Smooth muscle cell (in vitro differentiated cells): ENCODE measurements around the gene ADGRD1. TPM values are rescaled to one million over a fixed set of nuclear protein-coding genes. Genes with fewer than 3 reads are reported as not detected.

Experiments
- DNase-seq: peaks from one replicate; lab custom pipeline; 2025; ENCODE audit not compliant: unreplicated experiment; lab: John Stamatoyannopoulos, UW
- H2AFZ ChIP-seq: fragments of 200-600 bp; sonication (generic); 2 replicates; pipeline ENCODE4 v1.6.0; 2016; ENCODE audit warnings: antibody characterized with exemption, low read depth, mild to moderate bottlenecking
- H3F3A ChIP-seq: fragments of 200-600 bp; sonication (generic); 2 replicates; pipeline ENCODE4 v1.6.0; 2017; ENCODE audit warnings: antibody characterized with exemption, low read depth
- H3K27ac ChIP-seq: fragments of 200-600 bp; sonication (generic); 2 replicates; pipeline ENCODE4 v1.5.1; 2016; ENCODE audit warnings: low read depth, mild to moderate bottlenecking
- H3K27me3 ChIP-seq: fragments of 200-600 bp; sonication (generic); 2 replicates; pipeline ENCODE4 v1.6.1; 2016; ENCODE audit warnings: low read depth, mild to moderate bottlenecking
- H3K36me3 ChIP-seq: fragments of 200-600 bp; sonication (generic); 2 replicates; pipeline ENCODE4 v1.5.1; 2016; ENCODE audit warnings: low read depth
- H3K4me1 ChIP-seq: fragments of 200-600 bp; sonication (generic); 2 replicates; pipeline ENCODE4 v1.5.1; 2016; ENCODE audit warnings: low read depth
- H3K4me2 ChIP-seq: fragments of 200-600 bp; sonication (generic); 2 replicates; pipeline ENCODE4 v1.6.0; 2016; ENCODE audit warnings: mild to moderate bottlenecking
- H3K4me3 ChIP-seq: fragments of 200-600 bp; sonication (generic); 2 replicates; pipeline ENCODE4 v1.5.1; 2016; ENCODE audit warnings: mild to moderate bottlenecking
- H3K79me2 ChIP-seq: fragments of 200-600 bp; sonication (generic); 2 replicates; pipeline ENCODE4 v1.6.0; 2016; ENCODE audit warnings: low read depth, mild to moderate bottlenecking
- H3K9ac ChIP-seq: fragments of 200-600 bp; sonication (generic); 2 replicates; pipeline ENCODE4 v1.6.0; 2016; ENCODE audit warnings: low read depth
- H3K9me3 ChIP-seq: fragments of 200-600 bp; sonication (generic); replicated peaks from 2 replicates; pipeline ENCODE4 v1.5.1; 2016; ENCODE audit warnings: low read depth
- H4K20me1 ChIP-seq: fragments of 200-600 bp; sonication (generic); 2 replicates; pipeline ENCODE4 v1.6.0; 2016; ENCODE audit warnings: low read depth
- WGBS: methylation state at CpG from one replicate; pipeline ENCODE4 v1.1.7; 2016; ENCODE audit warnings: low lambda C conversion rate; 5-methylcytosine and 5-hydroxymethylcytosine counted together
- polyA plus RNA-seq: library from polyadenylated mRNA; unstranded; fragments of >200 nt; fragmentation: Nextera tagmentation; extraction: Ambion mirVana; gene quantifications from 2 replicates; pipeline ENCODE4 v1.2.1, GENCODE V29; 2016
- total RNA-seq: library from RNA; depleted of rRNA; stranded (reverse); fragments of >200 nt; gene quantifications from 2 replicates; pipeline ENCODE4 v1.2.3, GENCODE V29; 2014
- TF ChIP-seq, protein P1 (sequence below): fragments of 200-600 bp; sonication (generic); IDR thresholded peaks from 2 replicates; pipeline ENCODE4 v1.5.1; 2017; ENCODE audit warnings: borderline replicate concordance, mild to moderate bottlenecking, antibody characterized with exemption; ENCODE audit not compliant: insufficient read depth, poor library complexity, severe bottlenecking

ADGRD1 gene
- total and polyA plus RNA-seq, 2 experiments from 2014 or later = 0.14 TPM; not detected in 1

DNA sequence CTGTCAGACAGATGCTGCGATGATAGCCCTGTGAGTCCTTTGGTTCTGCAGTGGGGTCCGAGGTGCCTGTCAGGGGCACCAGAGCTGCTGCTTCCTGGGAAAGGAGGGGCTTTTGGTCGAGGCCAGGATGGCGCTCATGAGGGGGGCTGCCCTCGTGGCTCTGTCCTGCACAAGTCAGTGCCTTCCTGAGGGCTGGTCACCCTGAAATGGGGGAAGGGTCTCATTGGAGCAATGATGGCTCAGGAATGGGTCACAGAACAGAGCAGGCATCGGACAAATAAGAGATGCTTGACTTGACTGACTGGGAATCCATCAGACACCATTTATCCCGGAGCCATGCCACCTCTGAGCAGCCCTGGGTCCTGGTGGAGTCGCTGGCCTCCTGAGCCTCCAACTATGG, 121.9 kb downstream of the ADGRD1 start:
- Histone ChIP-seq H4K20me1 (no peaks in the 10 kb centered on the region), H2AFZ (no peak overlapping the region), H3K79me2 (no peaks in the 10 kb centered on the region), H3K27ac (no peak overlapping the region), H3K36me3 (no peaks in the 10 kb centered on the region), H3K4me2 (no peak overlapping the region), H3K4me3 (no peak overlapping the region), H3K9me3 (no peaks in the 10 kb centered on the region), H3K4me1 (no peaks in the 10 kb centered on the region), H3K9ac (no peak overlapping the region), H3F3A (no peaks in the 10 kb centered on the region), H3K27me3 (no peaks in the 10 kb centered on the region)
- TF ChIP-seq, protein P1, sequence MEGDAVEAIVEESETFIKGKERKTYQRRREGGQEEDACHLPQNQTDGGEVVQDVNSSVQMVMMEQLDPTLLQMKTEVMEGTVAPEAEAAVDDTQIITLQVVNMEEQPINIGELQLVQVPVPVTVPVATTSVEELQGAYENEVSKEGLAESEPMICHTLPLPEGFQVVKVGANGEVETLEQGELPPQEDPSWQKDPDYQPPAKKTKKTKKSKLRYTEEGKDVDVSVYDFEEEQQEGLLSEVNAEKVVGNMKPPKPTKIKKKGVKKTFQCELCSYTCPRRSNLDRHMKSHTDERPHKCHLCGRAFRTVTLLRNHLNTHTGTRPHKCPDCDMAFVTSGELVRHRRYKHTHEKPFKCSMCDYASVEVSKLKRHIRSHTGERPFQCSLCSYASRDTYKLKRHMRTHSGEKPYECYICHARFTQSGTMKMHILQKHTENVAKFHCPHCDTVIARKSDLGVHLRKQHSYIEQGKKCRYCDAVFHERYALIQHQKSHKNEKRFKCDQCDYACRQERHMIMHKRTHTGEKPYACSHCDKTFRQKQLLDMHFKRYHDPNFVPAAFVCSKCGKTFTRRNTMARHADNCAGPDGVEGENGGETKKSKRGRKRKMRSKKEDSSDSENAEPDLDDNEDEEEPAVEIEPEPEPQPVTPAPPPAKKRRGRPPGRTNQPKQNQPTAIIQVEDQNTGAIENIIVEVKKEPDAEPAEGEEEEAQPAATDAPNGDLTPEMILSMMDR = no peak
- no peak for DNase-seq
- WGBS = 88% methylated on average over 8 of the region's 8 CpGs

DNA sequence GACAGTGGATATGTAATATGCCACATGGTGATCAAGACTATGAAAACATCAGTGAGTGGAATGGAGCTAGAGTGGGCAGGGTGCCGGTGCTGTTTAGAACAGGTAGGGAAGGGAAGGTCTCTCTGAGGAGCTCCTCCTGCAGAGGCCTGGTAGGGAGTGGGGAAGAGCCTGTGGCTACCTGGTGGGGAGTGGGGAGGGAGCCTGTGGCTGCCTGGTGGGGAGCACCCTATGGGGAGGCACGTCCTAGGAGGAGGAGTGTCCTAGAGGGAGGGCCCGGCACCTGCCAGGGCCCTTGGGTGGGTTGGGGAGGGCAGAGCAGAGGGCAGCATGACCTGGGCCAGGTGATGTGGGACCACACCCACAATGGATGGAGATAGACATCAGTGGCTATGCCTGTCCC, 122.6 kb downstream of the ADGRD1 start:
- H2AFZ ChIP-seq = no peak overlapping the region
- no peaks in the 10 kb centered on the region for H3K36me3 ChIP-seq
- WGBS = 84% methylated on average over 1 of the region's 3 CpGs
- DNase-seq = no peak
- H3F3A ChIP-seq = no peaks in the 10 kb centered on the region
- no peak overlapping the region for H3K4me3 ChIP-seq
- no peaks in the 10 kb centered on the region for H4K20me1 ChIP-seq
- no peak overlapping the region for H3K27ac ChIP-seq
- no peaks in the 10 kb centered on the region for H3K4me1 ChIP-seq
- no peak overlapping the region for H3K9ac ChIP-seq
- TF ChIP-seq, protein P1 = no peak
- no peak overlapping the region for H3K4me2 ChIP-seq
- H3K9me3 ChIP-seq = no peaks in the 10 kb centered on the region
- H3K27me3 ChIP-seq = no peaks in the 10 kb centered on the region
- H3K79me2 ChIP-seq = no peaks in the 10 kb centered on the region

DNA sequence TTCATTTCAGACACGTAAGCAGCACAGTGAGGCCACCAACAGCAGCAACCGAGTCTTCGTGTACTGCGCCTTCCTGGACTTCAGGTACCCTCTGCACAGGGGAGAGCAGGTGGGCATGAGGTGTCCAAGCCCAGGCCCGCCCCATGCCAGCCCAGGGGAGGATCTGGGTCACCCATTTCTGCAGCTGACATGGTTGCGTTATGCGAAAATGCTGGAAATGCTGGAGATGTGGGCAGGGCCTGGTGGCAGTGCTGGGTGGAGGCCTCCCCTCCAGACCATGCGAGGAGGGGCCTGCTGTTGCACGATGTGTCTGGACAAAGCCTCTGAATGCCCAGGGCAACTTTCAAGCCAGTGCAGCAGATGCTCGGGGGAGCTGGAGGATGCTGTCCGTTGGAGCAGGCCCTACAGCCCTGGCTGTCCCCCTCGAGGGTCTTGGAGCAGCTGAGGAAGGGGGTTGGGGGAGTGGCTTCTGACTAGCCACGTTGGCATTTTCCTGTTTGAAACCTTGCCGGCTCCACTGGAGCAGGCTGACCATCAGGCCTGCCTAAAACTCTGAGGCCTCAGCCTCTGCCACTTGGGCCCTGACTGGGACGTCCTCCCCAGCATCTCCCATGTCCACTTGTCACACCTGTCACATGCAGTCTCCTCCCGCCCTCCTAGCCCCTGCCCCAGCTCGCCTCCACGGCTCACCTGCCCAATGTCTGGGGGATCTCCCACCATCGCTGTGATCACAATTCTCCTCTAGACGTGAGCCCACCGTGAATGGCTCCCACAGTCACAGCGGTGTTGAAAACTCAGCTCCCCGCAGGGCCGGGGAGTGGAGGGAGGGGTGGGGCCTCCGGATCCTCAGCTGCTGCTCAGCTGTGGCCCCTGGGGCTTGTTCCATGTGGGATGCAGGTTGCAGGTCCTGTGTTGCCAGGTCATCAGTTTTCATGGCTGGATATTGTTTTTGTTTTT, 123.4 kb downstream of the ADGRD1 start:
- WGBS = 83% methylated on average over 25 of the region's 25 CpGs
- Histone ChIP-seq H3K4me3 (no peak overlapping the region), H3K9me3 (no peaks in the 10 kb centered on the region), H3F3A (no peaks in the 10 kb centered on the region), H2AFZ (no peak overlapping the region), H3K9ac (no peak overlapping the region), H3K79me2 (no peaks in the 10 kb centered on the region), H3K27me3 (no peaks in the 10 kb centered on the region), H4K20me1 (no peaks in the 10 kb centered on the region), H3K4me2 (no peak overlapping the region), H3K27ac (no peak overlapping the region), H3K36me3 (no peaks in the 10 kb centered on the region), H3K4me1 (no peaks in the 10 kb centered on the region)
- TF ChIP-seq, protein P1 = no peak
- DNase-seq = no peak
